GM18517 (cell line): Measurements from ENCODE around the gene FLNA.

Experiments
- ATAC-seq: cut with Tn5 transposase; IDR thresholded peaks from one replicate; pipeline ENCODE4 v1.9.1; 2021; ENCODE audit warnings: mild to moderate bottlenecking, moderate library complexity; ENCODE audit not compliant: unreplicated experiment

FLNA gene

GRCh38 chrX:154343620-154344019, 30.8 kb downstream of the FLNA start:
- ATAC-seq, result peak; percentile 33

GRCh38 chrX:154343063-154343462, 31.4 kb downstream of the FLNA start:
- ATAC-seq, result peak; percentile 33

GRCh38 chrX:154341399-154342298, 32.8 kb downstream of the FLNA start:
- peak; percentile 66 for ATAC-seq

GRCh38 chrX:154334496-154334895, 39.9 kb downstream of the FLNA start:
- ATAC-seq, result no peak

- ATAC-seq, result peak; percentile 83
Measured at GRCh38 chrX:154333837-154334271, 40.6 kb downstream of the FLNA start.

- no peak for ATAC-seq
Measured at GRCh38 chrX:154333116-154333515, 41.3 kb downstream of the FLNA start.

GRCh38 chrX:154332561-154332960, 41.9 kb downstream of the FLNA start:
- no peak for ATAC-seq

- ATAC-seq, result no peak
Measured at GRCh38 chrX:154329294-154329693, 45.1 kb downstream of the FLNA start.

GRCh38 chrX:154328646-154329045, 45.8 kb downstream of the FLNA start:
- ATAC-seq, result no peak

- ATAC-seq, result no peak
Measured at GRCh38 chrX:154327038-154327820, 47.2 kb downstream of the FLNA start.

GRCh38 chrX:154325541-154325940, 48.9 kb downstream of the FLNA start:
- ATAC-seq, result no peak

- ATAC-seq, result no peak
Measured at GRCh38 chrX:154323537-154323936, 50.9 kb downstream of the FLNA start.

GRCh38 chrX:154322890-154323289, 51.5 kb downstream of the FLNA start:
- no peak for ATAC-seq

- no peak for ATAC-seq
Measured at GRCh38 chrX:154321594-154321993, 52.8 kb downstream of the FLNA start.

GRCh38 chrX:154321152-154321551, 53.3 kb downstream of the FLNA start:
- ATAC-seq, result no peak

- ATAC-seq, result no peak
Measured at GRCh38 chrX:154320406-154320805, 54.0 kb downstream of the FLNA start.

GRCh38 chrX:154317391-154317995, 56.9 kb downstream of the FLNA start:
- ATAC-seq, result no peak

- no peak for ATAC-seq
Measured at GRCh38 chrX:154315416-154315815, 59.0 kb downstream of the FLNA start.

GRCh38 chrX:154313147-154313546, 61.3 kb downstream of the FLNA start:
- ATAC-seq, result no peak

GRCh38 chrX:154312116-154312515, 62.3 kb downstream of the FLNA start:
- ATAC-seq, result no peak
